Fibroblast of lung (primary cell): ENCODE results near the gene FGF14.

Experiments used
- CTCF ChIP-seq, 2 donors: IDR thresholded peaks in 1 of 2; conservative IDR thresholded peaks in 1 of 2; 1 replicate in 1 of 2; 2 replicates in 1 of 2; pipeline ENCODE4 v1.5.1; 2011 to 2012; ENCODE audit warnings: low read length in 2 of 2, control low read depth in 1 of 2, inconsistent platforms in 1 of 2, low read depth in 1 of 2, mild to moderate bottlenecking in 1 of 2
- EZH2 ChIP-seq: IDR thresholded peaks from 2 replicates; pipeline ENCODE4 v1.5.1; 2012; ENCODE audit warnings: low read length, control low read depth, mild to moderate bottlenecking; ENCODE audit errors: missing control alignments

DNA sequence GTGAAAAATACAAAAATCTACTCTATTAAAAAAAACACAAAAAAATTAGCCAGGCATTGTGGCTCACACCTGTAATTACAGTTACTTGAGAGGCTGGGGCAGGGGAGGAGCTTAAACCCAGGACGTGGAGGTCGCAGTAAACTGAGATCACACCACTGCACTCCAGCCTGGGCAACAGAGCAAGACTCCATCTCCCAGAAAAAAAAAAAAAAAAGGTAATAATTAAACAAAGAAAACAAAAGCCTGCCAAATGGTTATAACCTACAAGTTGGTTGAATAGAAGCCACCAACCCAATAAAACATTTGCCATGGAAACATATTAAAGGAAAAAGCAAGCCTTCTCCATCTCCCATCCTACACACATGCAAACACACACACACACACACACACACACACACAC, 694.2 kb downstream of the FGF14 start:
- TF ChIP-seq EZH2 (no peak), CTCF (conservative IDR thresholded peaks at IDR 0.05 in 1 of 2, IDR thresholded peaks at IDR 0.05 in 1 of 2; ENCODE audit: low read depth in 1 of 2, low read length in 2 of 2) (no peak)
